ENCODE results near the gene GMEB2.
"Not testable (repeated sequence)": the region's sequence is repeated elsewhere in the genome, so short reads cannot be mapped to it uniquely, and the experiment has no call there.

The GMEB2 gene

GRCh38 chr20:63574156-63574828, 52.6 kb downstream of the GMEB2 start, which contains the start of gene HELZ2:
Gene HELZ2 (minus strand): TSS chr20:63574239. CDS start chr20:63572385, 1,854 bp downstream.
- in situ Hi-C loops (cut with HindIII; ENCODE audit: low sequenced_read_pairs): no loop called here

- in situ Hi-C loops (cut with HindIII; ENCODE audit: low sequenced_read_pairs): no loop called here
Measured at GRCh38 chr20:63573647-63574131, 53.2 kb downstream of the GMEB2 start.

DNA sequence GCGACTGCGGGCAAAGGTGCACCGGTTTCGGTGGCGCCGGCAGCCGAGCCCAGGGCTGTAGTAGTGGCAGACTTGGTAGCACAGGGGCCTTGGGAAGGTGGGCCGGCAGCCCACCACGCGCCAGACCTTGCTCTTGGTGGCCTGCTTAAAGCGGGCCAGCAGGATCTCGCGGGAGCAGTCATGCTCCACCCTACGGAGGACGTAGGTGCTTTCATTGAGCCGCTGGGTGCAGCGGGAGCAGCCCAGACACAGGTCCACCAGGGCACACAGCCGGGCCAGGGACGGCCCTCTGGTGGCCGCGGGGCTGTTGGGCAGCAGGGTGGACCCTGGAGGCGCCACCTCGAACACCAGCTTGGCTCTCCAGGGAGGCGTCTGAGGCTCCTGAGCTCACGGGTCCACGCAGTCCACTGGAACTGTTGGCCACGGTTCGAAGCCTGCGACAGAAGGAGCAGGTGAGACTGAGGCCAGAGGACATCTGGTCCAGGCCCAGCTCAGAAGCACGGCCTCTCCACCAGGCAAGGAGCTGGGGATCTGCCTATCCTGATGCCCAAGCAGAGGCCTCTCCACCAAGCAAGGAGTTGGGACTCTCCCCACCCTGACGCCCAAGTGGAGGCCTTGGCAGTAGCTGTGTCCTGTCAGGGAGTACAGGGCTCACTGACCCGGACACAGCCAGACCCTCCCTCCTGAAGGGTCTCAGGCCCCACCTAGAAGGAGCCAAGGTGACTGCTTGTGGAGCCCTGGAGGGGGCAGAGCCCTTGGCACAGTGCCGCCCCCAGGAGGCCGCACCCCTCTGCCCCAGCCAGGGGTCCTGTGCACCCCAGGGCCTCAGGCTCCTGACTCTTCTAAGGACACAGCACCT, 53.9 kb downstream of the GMEB2 start:
- in situ Hi-C loops (cut with HindIII; ENCODE audit: low sequenced_read_pairs): no loop called here

GRCh38 chr20:63572071-63572787, 54.7 kb downstream of the GMEB2 start:
- in situ Hi-C loops (cut with HindIII; ENCODE audit: low sequenced_read_pairs): no loop called here

DNA sequence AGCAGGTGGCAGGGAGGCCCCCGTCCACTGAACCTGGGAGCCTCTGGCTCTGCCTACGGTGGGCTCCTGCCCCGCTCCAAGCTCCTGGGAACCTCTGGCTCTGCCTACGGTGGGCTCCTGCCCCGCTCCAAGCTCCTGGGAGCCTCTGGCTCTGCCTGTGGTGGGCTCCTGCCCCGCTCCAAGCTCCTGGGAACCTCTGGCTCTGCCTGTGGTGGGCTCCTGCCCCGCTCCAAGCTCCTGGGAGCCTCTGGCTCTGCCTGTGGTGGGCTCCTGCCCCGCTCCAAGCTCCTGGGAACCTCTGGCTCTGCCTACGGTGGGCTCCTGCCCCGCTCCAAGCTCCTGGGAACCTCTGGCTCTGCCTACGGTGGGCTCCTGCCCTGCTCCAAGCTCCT, 55.8 kb downstream of the GMEB2 start:
- in situ Hi-C loops (cut with HindIII; ENCODE audit: low sequenced_read_pairs): not testable (repeated sequence)

DNA sequence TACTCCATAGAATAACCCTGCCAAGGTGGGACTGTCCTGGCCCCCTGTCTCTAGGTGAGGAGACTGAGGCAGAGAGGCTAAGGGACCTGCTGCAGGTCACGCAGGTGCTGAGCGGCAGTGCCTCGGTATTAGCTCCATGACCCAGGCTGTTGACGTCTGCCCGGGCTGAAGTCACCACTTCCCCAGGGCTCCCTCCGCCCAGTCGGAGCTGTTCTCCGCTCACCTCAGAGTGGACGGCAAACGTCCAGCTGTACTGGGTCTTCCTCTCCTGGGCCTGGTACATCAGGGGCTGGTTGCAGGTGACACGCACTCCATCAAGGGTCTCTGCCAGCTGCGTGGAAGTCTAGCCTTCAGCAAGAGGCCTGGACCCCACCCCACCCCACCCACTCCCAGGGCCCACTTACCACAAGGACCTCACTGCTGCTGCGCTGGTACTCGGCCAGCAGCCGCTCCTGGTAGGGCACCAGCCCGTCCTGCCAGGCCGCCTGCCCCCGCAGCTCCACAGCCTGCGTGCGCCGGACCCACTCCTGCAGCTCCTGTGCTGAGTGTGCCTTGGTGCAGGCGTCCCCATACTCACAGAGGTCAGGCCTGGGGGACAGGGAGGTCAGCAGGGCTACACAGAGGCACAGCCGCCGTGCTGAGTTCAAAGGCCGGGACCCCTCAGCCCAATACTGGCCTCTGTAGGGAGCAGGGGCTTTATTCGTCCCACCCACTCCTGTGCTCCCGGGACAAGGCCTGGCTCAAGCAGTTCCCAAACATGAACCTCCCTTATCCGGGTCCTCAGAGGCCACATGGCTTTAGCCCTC, 56.4 kb downstream of the GMEB2 start:
- in situ Hi-C loops (cut with HindIII; ENCODE audit: low sequenced_read_pairs): no loop called here

GRCh38 chr20:63568986-63569949, 57.6 kb downstream of the GMEB2 start:
- in situ Hi-C loops (cut with HindIII; ENCODE audit: low sequenced_read_pairs): no loop called here

DNA sequence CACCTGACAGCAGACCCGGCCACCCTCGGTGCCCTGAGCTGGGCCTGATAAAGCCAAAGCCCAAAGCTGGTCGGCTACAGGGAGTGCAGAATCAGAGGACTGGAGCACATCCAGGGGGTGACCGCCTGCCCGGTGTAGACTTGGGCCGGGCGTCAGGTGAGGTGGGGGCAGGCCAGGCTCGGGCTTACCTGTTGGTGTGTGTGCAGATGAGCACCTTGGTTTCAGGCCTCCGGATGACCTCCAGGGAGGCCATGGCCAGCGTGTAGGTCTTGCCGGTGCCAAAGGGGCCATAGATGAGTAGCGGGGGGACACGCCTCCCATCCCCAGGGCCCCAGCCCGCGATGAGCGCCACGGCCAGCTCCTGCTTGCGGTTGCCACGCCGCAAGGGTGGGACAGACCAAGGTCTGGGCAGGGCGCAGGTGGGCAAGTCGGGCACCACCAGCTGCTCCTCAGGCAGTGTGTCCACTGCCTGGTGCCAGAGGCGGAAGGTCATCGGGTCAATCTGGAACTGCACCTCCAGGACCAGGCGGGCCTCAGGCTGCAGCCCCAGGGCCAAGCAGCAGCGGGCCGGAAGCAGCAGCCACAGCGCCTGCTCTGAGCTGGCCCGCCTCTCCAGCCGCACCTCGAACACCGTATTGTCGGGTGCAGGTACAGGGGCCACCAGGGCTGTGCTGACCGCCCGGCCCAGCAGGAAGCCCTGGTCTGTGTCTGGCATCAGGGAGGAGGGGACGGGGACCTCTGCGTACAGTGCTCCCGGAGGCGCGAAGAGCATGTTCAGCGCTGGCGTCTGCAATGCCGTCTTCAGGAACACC, 58.5 kb downstream of the GMEB2 start:
- in situ Hi-C loops (cut with HindIII; ENCODE audit: low sequenced_read_pairs): no loop called here

- in situ Hi-C loops (cut with HindIII; ENCODE audit: low sequenced_read_pairs): no loop called here
Measured at GRCh38 chr20:63567386-63568169, 59.3 kb downstream of the GMEB2 start.

GRCh38 chr20:63567136-63567385, 59.8 kb downstream of the GMEB2 start:
- in situ Hi-C loops (cut with HindIII; ENCODE audit: low sequenced_read_pairs): no loop called here

DNA sequence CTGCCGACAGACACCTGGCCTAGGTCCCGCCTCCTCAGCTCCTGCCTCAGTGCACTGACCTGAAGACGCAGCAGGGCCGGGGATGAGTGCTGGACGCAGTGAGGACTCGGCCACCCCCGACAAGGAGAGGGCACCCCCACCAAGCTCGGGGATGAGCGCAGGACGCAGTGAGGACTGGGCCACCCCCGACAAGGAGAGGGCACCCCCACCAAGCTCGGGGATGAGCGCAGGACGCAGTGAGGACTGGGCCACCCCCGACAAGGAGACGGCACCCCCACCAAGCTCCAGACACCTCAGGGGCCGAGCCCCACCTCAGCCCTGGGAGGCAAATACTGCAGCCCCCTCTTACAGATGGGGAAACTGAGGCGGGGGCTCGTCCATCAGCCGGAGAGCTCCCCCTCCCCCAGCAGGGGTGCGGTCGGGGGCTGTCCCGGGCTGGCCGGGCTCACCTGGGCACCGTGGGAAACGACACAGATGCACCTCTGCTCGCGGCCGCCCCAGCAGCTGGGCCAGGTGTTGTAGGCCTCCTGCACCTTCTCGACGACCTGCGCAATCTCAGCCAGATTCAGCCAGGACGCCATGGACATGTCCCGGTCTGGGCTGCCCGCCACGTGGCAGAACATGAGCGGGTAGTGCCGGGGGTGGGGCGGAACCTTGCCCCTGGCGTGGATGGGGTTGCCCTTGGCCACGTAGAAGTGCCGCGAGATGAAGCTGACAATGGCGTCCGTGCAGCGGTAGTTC, 60.3 kb downstream of the GMEB2 start:
- in situ Hi-C loops (cut with HindIII; ENCODE audit: low sequenced_read_pairs): no loop called here

GRCh38 chr20:63565699-63566335, 61.1 kb downstream of the GMEB2 start:
- in situ Hi-C loops (cut with HindIII; ENCODE audit: low sequenced_read_pairs): no loop called here

- in situ Hi-C loops (cut with HindIII; ENCODE audit: low sequenced_read_pairs): no loop called here
Measured at GRCh38 chr20:63565021-63565698, 61.7 kb downstream of the GMEB2 start.

- in situ Hi-C loops (cut with HindIII; ENCODE audit: low sequenced_read_pairs): no loop called here
Measured at GRCh38 chr20:63564036-63564810, 62.7 kb downstream of the GMEB2 start.

DNA sequence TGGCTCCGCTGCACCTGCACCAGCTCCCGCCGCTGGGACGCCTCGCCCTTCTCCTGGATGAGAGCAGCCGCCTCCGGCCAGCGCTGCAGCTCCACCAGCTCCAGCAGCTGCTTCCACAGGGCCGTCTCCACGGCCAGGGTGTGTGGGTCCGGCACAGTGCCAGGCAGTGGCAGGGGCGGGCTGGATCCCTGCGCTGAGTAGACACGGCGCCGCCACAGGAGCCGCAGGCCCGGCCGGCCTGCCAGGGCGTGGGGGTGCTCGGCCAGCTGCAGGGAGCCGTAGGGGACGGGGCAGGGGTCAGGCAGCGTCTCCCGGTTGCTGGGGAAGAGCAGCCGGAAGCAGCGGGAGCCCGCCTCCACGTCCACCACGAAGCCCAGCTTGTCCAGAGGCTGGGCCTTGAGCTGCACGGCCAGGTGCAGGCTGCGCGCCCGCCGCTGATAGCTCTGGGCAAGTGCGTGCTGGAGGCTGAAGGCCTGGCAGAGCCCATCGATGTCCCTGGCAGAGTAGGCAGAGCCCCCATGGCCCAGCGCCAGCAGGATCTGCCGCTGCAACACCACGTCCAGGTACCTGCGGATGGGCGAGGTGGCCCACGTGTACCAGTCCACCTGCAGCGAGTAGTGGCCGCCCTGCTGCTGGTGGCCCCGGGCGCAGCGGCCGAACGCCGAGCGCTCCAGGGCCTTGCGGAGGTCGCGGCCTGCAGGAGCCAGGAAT, 63.5 kb downstream of the GMEB2 start:
- in situ Hi-C loops (cut with HindIII; ENCODE audit: low sequenced_read_pairs): no loop called here
